ENCODE data around the gene HTR3E. TPM values are rescaled to one million over a fixed set of nuclear protein-coding genes. Genes with fewer than 3 reads are reported as not detected.
A peak's percentile ranks its signal among the peaks of the same experiment; 100 is the strongest.

HTR3E gene
- total RNA-seq, 1 donor from 2014 or later = not detected

DNA sequence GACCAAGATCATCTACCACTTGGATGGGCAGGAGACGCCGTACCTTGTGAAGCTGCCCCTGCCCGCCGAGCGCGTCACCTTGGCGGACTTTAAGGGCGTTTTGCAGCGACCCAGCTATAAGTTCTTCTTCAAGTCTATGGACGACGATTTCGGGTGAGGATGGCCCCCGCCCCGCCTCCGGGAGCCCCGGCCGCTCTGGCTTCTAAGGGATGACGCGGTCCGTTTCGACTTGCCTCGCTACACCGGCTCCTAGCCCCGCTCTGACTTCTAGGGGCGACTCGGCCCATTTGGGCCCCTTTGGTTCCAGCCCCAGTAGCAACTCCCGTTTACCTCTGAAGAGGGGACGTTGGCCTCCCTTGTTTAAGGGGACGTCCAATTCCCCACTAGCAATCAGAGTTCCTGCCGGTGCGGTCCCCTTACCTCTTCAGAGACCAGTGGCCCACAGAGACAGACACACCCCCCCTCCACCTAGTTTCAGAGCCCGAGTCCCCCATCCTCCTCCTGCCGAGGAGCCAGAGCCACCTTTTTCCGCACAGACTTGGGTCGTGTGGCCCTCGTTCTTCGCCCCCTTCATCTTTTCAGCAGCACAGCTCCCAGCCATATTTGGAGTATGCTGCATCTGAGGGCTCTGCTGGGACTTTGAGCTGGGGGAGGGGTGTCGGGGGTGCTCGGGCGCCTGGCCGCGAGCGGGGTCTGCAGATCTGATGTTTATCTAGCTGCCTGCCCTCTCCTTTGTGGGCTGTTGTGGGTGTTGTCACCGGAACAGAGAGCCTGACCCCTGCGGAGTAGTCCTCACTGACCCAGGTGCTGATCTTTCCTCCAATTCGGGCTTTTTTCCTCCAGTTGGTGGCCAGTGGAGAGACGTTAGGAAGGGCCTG is 59.0 kb downstream of the HTR3E start:
- Histone ChIP-seq H3K9me3 (ENCODE audit: low read depth) (no peaks in the 10 kb centered on the region), H3K27me3 (no peaks in the 10 kb centered on the region), H3K36me3 (no peaks in the 10 kb centered on the region), H3K27ac (peak overlapping the region; percentile 92), H3K9ac (peak overlapping the region; percentile 87), H2AFZ (replicated peaks) (peak overlapping the region; percentile 82), H3K4me2 (peak overlapping the region; percentile 86), H3K4me1 (peaks cover 19% of the 10 kb centered on the region), H4K20me1 (ENCODE audit: low read depth) (peaks cover 38% of the 10 kb centered on the region), H3K4me3 (peak overlapping the region; percentile 100), H3F3A (ENCODE audit: low read depth) (peaks cover 42% of the 10 kb centered on the region), H3K79me2 (ENCODE audit: low read depth) (peaks cover 62% of the 10 kb centered on the region)
- no peaks in the 10 kb centered on the region for H3K9me3 Mint-ChIP-seq
- peaks cover 4% of the 10 kb centered on the region for H3K36me3 Mint-ChIP-seq
- peak overlapping the region; percentile 97 for H3K27ac Mint-ChIP-seq
- TF ChIP-seq EZH2phosphoT487 (IDR thresholded peaks at IDR 0.05) = no peak
- no peak for TF ChIP-seq EZH2 (IDR thresholded peaks at IDR 0.05)
- TF ChIP-seq CTCF (IDR thresholded peaks at IDR 0.05) = no peak
- peak overlapping the region; percentile 99 for H3K4me3 Mint-ChIP-seq
- H3K4me1 Mint-ChIP-seq = peaks cover 36% of the 10 kb centered on the region
- H3K27me3 Mint-ChIP-seq (ENCODE audit: insufficient read depth, low read depth) = peaks cover 12% of the 10 kb centered on the region
- DNase-seq (ENCODE audit: low spot score) = peak; percentile 62

GRCh38 chr3:184156522-184156955 is 59.7 kb downstream of the HTR3E start:
- peak overlapping the region; percentile 99 for H3K4me3 Mint-ChIP-seq
- peaks cover 38% of the 10 kb centered on the region for H4K20me1 ChIP-seq (ENCODE audit: low read depth)
- peaks cover 19% of the 10 kb centered on the region for H3K4me1 ChIP-seq
- peaks cover 12% of the 10 kb centered on the region for H3K27me3 Mint-ChIP-seq (ENCODE audit: insufficient read depth, low read depth)
- peak overlapping the region; percentile 97 for H3K27ac Mint-ChIP-seq
- no peak overlapping the region for H2AFZ ChIP-seq (replicated peaks)
- H3K9ac ChIP-seq = peak overlapping the region; percentile 87
- no peaks in the 10 kb centered on the region for H3K9me3 ChIP-seq (ENCODE audit: low read depth)
- TF ChIP-seq EZH2phosphoT487 (IDR thresholded peaks at IDR 0.05) (no peak), EZH2 (IDR thresholded peaks at IDR 0.05) (no peak), CTCF (IDR thresholded peaks at IDR 0.05) (no peak)
- peaks cover 68% of the 10 kb centered on the region for H3K79me2 ChIP-seq (ENCODE audit: low read depth)
- H3K36me3 Mint-ChIP-seq = peaks cover 4% of the 10 kb centered on the region
- H3K27me3 ChIP-seq = no peaks in the 10 kb centered on the region
- H3F3A ChIP-seq (ENCODE audit: low read depth) = peaks cover 42% of the 10 kb centered on the region
- no peaks in the 10 kb centered on the region for H3K36me3 ChIP-seq
- H3K9me3 Mint-ChIP-seq = no peaks in the 10 kb centered on the region
- H3K4me1 Mint-ChIP-seq = peaks cover 38% of the 10 kb centered on the region
- H3K4me3 ChIP-seq = peak overlapping the region; percentile 100
- H3K4me2 ChIP-seq = peak overlapping the region; percentile 86
- peak overlapping the region; percentile 92 for H3K27ac ChIP-seq
- peak; percentile 80 for DNase-seq (ENCODE audit: low spot score)

Small RNA genes within 50 kb of the gene (small RNA-seq; reads per million reads assigned to genes)
- gene RF00019 = not detected

Other genes starting within 250 kb of the HTR3E start
- gene PARL, start 212.2 kb upstream of the HTR3E start, total RNA-seq (ENCODE audit: low replicate concordance) = 50.7 and 70.5 TPM in 2 replicates
- gene ABCC5, start 79.2 kb upstream of the HTR3E start, total RNA-seq (ENCODE audit: low replicate concordance) = 34.0 and 38.7 TPM in 2 replicates
- gene HTR3D, start 65.3 kb upstream of the HTR3E start, total RNA-seq (ENCODE audit: low replicate concordance) = not detected in 2 replicates
- gene HTR3C, start 44.0 kb upstream of the HTR3E start, total RNA-seq (ENCODE audit: low replicate concordance) = not detected in 2 replicates
- 36.4 and 69.1 TPM in 2 replicates for gene EIF2B5, start 38.3 kb downstream of the HTR3E start, total RNA-seq (ENCODE audit: low replicate concordance)
- gene DVL3, start 58.3 kb downstream of the HTR3E start, total RNA-seq (ENCODE audit: low replicate concordance) = 29.8 and 59.2 TPM in 2 replicates
- 309 and 335 TPM in 2 replicates for gene AP2M1, start 77.8 kb downstream of the HTR3E start, total RNA-seq (ENCODE audit: low replicate concordance)
- gene ABCF3, start 89.1 kb downstream of the HTR3E start, total RNA-seq (ENCODE audit: low replicate concordance) = 22.0 and 30.4 TPM in 2 replicates
- not detected in 2 replicates for gene VWA5B2, start 132.5 kb downstream of the HTR3E start, total RNA-seq (ENCODE audit: low replicate concordance)
- 23.7 and 39.1 TPM in 2 replicates for gene ALG3, start 151.9 kb downstream of the HTR3E start, total RNA-seq (ENCODE audit: low replicate concordance)
- 3.7 and 6.0 TPM in 2 replicates for gene EEF1AKMT4, start 152.6 kb downstream of the HTR3E start, total RNA-seq (ENCODE audit: low replicate concordance)
- 0.71 TPM in 1 of 2 replicates, not detected in the other for gene CAMK2N2, start 164.5 kb downstream of the HTR3E start, total RNA-seq (ENCODE audit: low replicate concordance)
- gene ECE2, start 179.0 kb downstream of the HTR3E start, total RNA-seq (ENCODE audit: low replicate concordance) = 0.15 TPM in 1 of 2 replicates, not detected in the other
- 234 and 476 TPM in 2 replicates for gene PSMD2, start 202.2 kb downstream of the HTR3E start, total RNA-seq (ENCODE audit: low replicate concordance)
- gene EIF4G1, start 217.5 kb downstream of the HTR3E start, total RNA-seq (ENCODE audit: low replicate concordance) = 137 and 207 TPM in 2 replicates
- gene FAM131A, start 240.5 kb downstream of the HTR3E start, total RNA-seq (ENCODE audit: low replicate concordance) = 17.2 and 37.7 TPM in 2 replicates

All from neural progenitor cell (in vitro differentiated cells).